Measurements from ENCODE around the gene GOPC.
"Not testable (repeated sequence)": the region's sequence is repeated elsewhere in the genome, so short reads cannot be mapped to it uniquely, and the experiment has no call there.

The GOPC gene

DNA sequence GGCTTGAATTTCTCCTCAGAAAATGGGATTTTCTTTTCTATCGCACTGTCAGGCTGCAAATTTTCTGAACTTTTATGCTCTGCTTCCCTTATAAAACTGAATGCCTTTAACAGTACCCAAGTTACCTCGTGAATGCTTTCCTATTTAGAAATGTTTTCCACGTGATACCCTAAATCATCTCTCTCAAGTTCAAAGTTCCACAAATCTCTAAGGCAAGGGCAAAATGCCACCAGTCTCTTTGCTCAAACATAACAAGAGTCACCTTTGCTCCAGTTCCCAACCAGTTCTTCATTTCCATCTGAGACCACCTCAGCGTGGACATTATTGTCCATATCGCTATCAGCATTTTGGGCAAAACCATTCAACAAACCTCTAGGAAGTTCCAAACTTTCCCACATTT lies 84.3 kb downstream of the GOPC start:
- not testable (repeated sequence) for DNase-seq (ENCODE audit: low spot score); FAIRE-seq

DNA sequence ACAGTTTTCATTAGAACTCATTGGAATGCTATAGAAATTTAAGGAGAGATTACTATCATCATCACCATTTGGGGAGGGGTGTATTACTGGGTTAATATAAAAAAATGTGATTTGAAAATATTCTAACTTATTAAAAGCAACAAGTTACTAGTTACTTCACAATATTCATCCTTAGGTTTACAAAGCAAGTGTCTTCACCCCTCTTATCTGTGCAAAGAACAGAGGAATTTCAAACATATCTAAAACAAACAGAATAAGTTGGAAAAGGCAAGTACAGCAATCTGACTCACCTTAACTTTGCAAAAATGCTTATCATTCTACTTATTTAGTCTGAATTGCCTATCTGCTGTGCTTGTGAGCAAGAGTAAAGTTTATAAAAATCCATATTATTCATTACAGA lies 87.0 kb downstream of the GOPC start:
- DNase-seq (ENCODE audit: low spot score) (no peak), FAIRE-seq (no peak)

DNA sequence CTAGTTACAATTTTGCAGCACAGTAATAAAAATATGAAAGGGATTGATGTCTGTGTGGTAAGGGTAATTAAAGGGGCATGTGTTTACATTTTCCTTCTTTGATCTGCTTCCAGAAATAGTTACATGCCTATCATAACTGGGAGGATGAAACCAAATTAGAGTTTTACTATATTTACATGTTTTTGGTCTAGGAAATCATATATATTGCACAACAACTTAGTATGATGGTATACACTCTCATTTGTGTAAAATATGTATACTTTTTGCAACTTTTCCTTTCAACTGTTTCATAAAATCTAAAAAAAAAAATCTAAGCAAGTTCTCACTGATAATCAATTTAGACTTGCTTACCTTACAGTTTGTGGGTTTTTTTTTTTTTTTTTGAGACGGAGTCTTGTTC lies 87.7 kb downstream of the GOPC start:
- no peak for FAIRE-seq
- DNase-seq (ENCODE audit: low spot score), result no peak

DNA sequence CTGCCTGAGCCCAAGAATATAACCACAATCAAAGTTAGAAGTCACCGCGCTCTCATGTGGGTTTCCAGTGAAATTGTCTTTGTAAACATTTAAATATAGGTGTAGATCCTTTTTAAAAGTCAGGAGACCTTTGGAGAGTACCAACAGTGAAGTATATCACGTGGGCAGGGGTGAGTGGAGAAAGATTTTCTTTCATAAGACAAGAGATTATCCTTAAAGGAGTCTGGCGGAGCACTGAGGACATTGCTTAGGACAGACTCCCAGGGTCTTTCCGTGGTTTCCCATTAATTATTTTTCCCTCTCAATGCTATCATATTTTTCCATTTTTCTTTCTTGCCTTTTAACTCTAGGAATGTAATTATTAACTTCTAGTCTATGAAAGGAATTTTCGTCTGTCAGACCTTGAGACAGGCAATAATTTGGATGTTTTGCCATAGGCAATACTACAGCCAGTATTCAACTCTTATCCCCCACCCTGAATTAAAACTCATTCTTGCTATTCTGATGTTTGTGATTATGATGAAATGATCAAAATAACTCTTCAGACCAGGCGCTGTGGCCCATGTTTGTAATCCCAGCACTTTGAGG lies 88.4 kb downstream of the GOPC start:
- FAIRE-seq (no peak), DNase-seq (ENCODE audit: low spot score) (no peak)

DNA sequence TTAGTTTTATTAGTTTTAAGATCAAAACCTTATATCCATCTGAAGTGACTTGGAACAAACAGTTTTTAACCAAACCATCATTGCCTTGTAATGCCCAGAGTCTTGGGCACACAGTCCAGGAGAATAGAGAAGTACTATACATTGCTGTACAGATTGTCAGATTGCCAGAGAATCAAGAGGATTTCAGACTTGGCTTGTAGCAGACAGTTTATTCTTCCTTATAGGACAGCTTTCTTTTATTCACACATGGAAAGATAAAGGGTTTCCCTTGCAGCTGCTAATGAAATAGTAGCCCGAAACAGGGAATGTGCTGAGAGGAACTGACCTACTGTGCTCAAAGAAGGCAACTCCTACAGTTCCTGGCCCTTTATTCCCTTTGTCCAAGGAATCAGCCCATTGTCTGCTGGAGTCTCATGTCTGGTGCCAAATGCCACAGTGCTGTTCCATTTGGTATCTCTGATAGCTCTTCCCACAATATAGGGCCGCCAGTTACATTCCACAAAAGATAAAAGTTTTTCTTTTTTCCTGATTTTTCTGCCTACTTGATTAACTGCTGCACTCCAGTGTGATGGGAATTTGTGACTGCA lies 89.2 kb downstream of the GOPC start:
- DNase-seq (ENCODE audit: low spot score), result no peak
- no peak for FAIRE-seq

DNA sequence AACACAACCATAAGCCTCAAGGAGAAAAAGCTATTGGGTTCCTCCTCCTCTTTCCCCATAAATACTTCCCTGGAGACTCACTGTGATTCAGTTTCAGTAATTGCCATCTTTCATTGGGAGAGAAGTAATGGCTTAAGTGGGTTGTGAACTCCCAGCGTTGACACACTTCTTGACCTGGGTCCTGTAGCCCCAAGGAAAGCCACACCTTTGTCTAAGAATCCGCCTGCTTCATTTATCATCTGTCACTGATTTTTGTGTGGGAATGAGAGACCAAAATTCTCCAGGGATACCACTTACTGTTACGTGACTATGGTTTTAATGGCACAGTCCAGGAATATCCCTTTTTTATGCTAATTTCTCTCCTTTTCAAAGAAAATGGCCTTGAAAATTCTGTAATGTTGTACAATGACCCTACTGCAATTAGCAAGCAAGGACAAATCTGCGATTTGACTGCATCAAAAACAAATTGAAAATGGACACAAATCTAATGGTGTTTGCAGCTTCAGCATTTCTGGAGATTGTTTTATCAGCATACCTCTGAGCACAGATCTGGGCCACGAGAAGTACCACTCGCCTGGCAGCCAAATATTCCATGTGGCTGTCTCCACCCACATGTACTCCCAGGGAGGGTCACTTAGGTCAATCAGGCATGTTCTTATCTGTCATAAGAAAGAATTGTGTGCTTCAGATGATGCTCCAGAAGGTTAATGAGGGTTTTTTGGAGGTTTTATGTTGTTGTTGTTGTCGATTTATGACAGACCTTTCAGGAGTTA lies 90.1 kb downstream of the GOPC start:
- no peak for DNase-seq (ENCODE audit: low spot score)
- no peak for FAIRE-seq
